NB4 (cell line): ENCODE data around the gene ITGA1.

ENCODE experiments used
- DNase-seq: peaks from one replicate; pipeline ENCODE4 v3.0.0; 2010; ENCODE audit warnings: low read depth
- H3K4me3 ChIP-seq: one replicate; pipeline ENCODE4 v1.5.1; 2011; ENCODE audit warnings: mild to moderate bottlenecking, low read depth, low read length, moderate library complexity
- CTCF ChIP-seq: IDR thresholded peaks from one replicate; pipeline ENCODE4 v1.5.1; 2012; ENCODE audit warnings: low read depth, low read length
- MAX ChIP-seq: IDR thresholded peaks from 2 replicates; pipeline ENCODE4 v1.6.1; 2011; ENCODE audit warnings: low read depth, low read length
- MYC ChIP-seq: IDR thresholded peaks from 2 replicates; pipeline ENCODE4 v1.6.1; 2011; ENCODE audit warnings: low read depth, low read length
- POLR2A ChIP-seq: IDR thresholded peaks from 2 replicates; pipeline ENCODE4 v1.6.1; 2011; ENCODE audit warnings: mild to moderate bottlenecking; ENCODE audit not compliant: insufficient read length; ENCODE audit errors: extremely low read depth

The ITGA1 gene

GRCh38 chr5:52998552-52999313 lies 211.0 kb downstream of the ITGA1 start:
- no peak for TF ChIP-seq POLR2A
- TF ChIP-seq MYC: no peak
- no peak for TF ChIP-seq CTCF
- TF ChIP-seq MAX: no peak
- no peak overlapping the region for H3K4me3 ChIP-seq
- no peak for DNase-seq

GRCh38 chr5:52999344-52999949 lies 211.7 kb downstream of the ITGA1 start:
- no peak for DNase-seq
- TF ChIP-seq POLR2A (no peak), MAX (no peak), CTCF (no peak), MYC (no peak)
- H3K4me3 ChIP-seq: no peak overlapping the region

- DNase-seq: no peak
- TF ChIP-seq CTCF (no peak), MAX (no peak), MYC (no peak), POLR2A (no peak)
Measured at GRCh38 chr5:53001541-53001940, 213.8 kb downstream of the ITGA1 start.

GRCh38 chr5:53002491-53002890 lies 214.8 kb downstream of the ITGA1 start:
- TF ChIP-seq MAX: no peak
- TF ChIP-seq CTCF: no peak
- no peak for TF ChIP-seq POLR2A
- no peak for TF ChIP-seq MYC
- H3K4me3 ChIP-seq: no peak overlapping the region
- DNase-seq: no peak

More at GRCh38 chr5:53001541-53001940, 213.8 kb downstream of the ITGA1 start:
- no peak overlapping the region for H3K4me3 ChIP-seq

- no peak overlapping the region for H3K4me3 ChIP-seq
- no peak for DNase-seq
- no peak for TF ChIP-seq MYC
- TF ChIP-seq CTCF: no peak
- no peak for TF ChIP-seq POLR2A
- TF ChIP-seq MAX: no peak
Measured at GRCh38 chr5:53003144-53003543, 215.4 kb downstream of the ITGA1 start.
